Mesendoderm (in vitro differentiated cells): ENCODE results near the gene FAM120A.

Experiments used
- DNase-seq: peaks from one replicate; pipeline ENCODE4 v3.0.0; 2013
- H2AK5ac ChIP-seq: 2 replicates; pipeline ENCODE4 v1.6.1; 2013; ENCODE audit warnings: low read length, inconsistent platforms
- H2BK120ac ChIP-seq: 2 replicates; pipeline ENCODE4 v1.6.1; 2013; ENCODE audit warnings: low read depth, mild to moderate bottlenecking, low read length, moderate library complexity, mixed read lengths
- H2BK15ac ChIP-seq: replicated peaks from 2 replicates; pipeline ENCODE4 v1.6.1; 2013; ENCODE audit warnings: low read depth, mild to moderate bottlenecking, moderate library complexity
- H2BK5ac ChIP-seq: 2 replicates; pipeline ENCODE4 v1.6.1; 2013; ENCODE audit warnings: low read length, inconsistent platforms
- H3K18ac ChIP-seq: 2 replicates; pipeline ENCODE4 v1.6.1; 2013; ENCODE audit warnings: mild to moderate bottlenecking, low read length, mixed read lengths
- H3K23ac ChIP-seq: one replicate; pipeline ENCODE4 v1.6.1; 2013; ENCODE audit warnings: low read length
- H3K27ac ChIP-seq: 2 replicates; pipeline ENCODE4 v1.5.1; 2013; ENCODE audit warnings: low read depth, mild to moderate bottlenecking, inconsistent platforms, low read length, moderate library complexity
- H3K27me3 ChIP-seq: 2 replicates; pipeline ENCODE4 v1.6.1; 2013; ENCODE audit warnings: low read length, control low read depth, mild to moderate bottlenecking, inconsistent platforms; ENCODE audit not compliant: insufficient read depth, poor library complexity
- H3K36me3 ChIP-seq: 2 replicates; pipeline ENCODE4 v1.6.1; 2013; ENCODE audit warnings: low read length, inconsistent platforms; ENCODE audit not compliant: control insufficient read depth, insufficient read depth
- H3K4ac ChIP-seq: one replicate; pipeline ENCODE4 v1.6.1; 2013; ENCODE audit warnings: low read depth, mild to moderate bottlenecking, low read length, moderate library complexity
- H3K4me1 ChIP-seq: 2 replicates; pipeline ENCODE4 v1.6.1; 2013; ENCODE audit warnings: low read depth, low read length, inconsistent platforms; ENCODE audit not compliant: control insufficient read depth
- H3K4me2 ChIP-seq: 2 replicates; pipeline ENCODE4 v1.6.1; 2013; ENCODE audit warnings: low read length
- H3K4me3 ChIP-seq: 2 replicates; pipeline ENCODE4 v1.5.1; 2013; ENCODE audit warnings: mild to moderate bottlenecking, low read length
- H3K56ac ChIP-seq: one replicate; pipeline ENCODE4 v1.6.1; 2013; ENCODE audit warnings: low read length
- H3K79me1 ChIP-seq: 2 replicates; pipeline ENCODE4 v1.6.1; 2013; ENCODE audit warnings: low read length, inconsistent platforms
- H3K79me2 ChIP-seq: 2 replicates; pipeline ENCODE4 v1.6.1; 2013; ENCODE audit warnings: mild to moderate bottlenecking, low read length; ENCODE audit not compliant: control insufficient read depth, insufficient read depth
- H3K9ac ChIP-seq: 2 replicates; pipeline ENCODE4 v1.6.1; 2013; ENCODE audit warnings: low read length, inconsistent platforms
- H4K5ac ChIP-seq: one replicate; pipeline ENCODE4 v1.6.1; 2013; ENCODE audit warnings: low read length
- H4K8ac ChIP-seq: one replicate; pipeline ENCODE4 v1.6.1; 2013; ENCODE audit warnings: low read depth, mild to moderate bottlenecking, control low read depth, low read length, moderate library complexity
- WGBS: extraction: QIAGEN DNeasy Blood & Tissue Kit; methylation state at CpG from one replicate; pipeline ENCODE4 v1.1.7; 2013; ENCODE audit warnings: low lambda C conversion rate, missing lambda C conversion rate; ENCODE audit not compliant: insufficient coverage; ENCODE audit errors: extremely low coverage; 5-methylcytosine and 5-hydroxymethylcytosine counted together

The FAM120A gene

GRCh38 chr9:93468763-93469456, 17.4 kb downstream of the FAM120A start:
- Histone ChIP-seq H2BK120ac (no peak overlapping the region), H2AK5ac (no peak overlapping the region), H2BK5ac (no peak overlapping the region), H2BK15ac (no peak overlapping the region), H3K79me2 (peaks cover 65% of the 10 kb centered on the region), H3K4ac (no peak overlapping the region), H3K23ac (no peak overlapping the region), H4K8ac (no peak overlapping the region), H3K36me3 (no peaks in the 10 kb centered on the region), H3K79me1 (peaks cover 14% of the 10 kb centered on the region), H3K4me1 (peaks cover 19% of the 10 kb centered on the region), H3K27ac (no peak overlapping the region), H3K4me3 (no peak overlapping the region), H3K4me2 (no peak overlapping the region), H3K27me3 (no peaks in the 10 kb centered on the region), H3K9ac (peak overlapping the region; percentile 24), H3K56ac (peak overlapping the region; percentile 39), H3K18ac (no peak overlapping the region), H4K5ac (no peak overlapping the region)
- WGBS, result no CpG with 5 or more reads among the region's 5 CpGs
- peak; percentile 57 for DNase-seq

GRCh38 chr9:93470391-93470790, 18.9 kb downstream of the FAM120A start:
- H4K8ac ChIP-seq, result no peak overlapping the region
- no peak overlapping the region for H2AK5ac ChIP-seq
- peaks cover 59% of the 10 kb centered on the region for H3K79me2 ChIP-seq
- H2BK15ac ChIP-seq, result no peak overlapping the region
- no peak overlapping the region for H3K4ac ChIP-seq
- peaks cover 12% of the 10 kb centered on the region for H3K79me1 ChIP-seq
- H3K27ac ChIP-seq, result no peak overlapping the region
- no peak overlapping the region for H3K4me3 ChIP-seq
- H3K4me2 ChIP-seq, result no peak overlapping the region
- no peak overlapping the region for H2BK5ac ChIP-seq
- no peaks in the 10 kb centered on the region for H3K36me3 ChIP-seq
- no peak overlapping the region for H3K9ac ChIP-seq
- no peak overlapping the region for H3K56ac ChIP-seq
- H4K5ac ChIP-seq, result no peak overlapping the region
- no peak for DNase-seq
- H3K4me1 ChIP-seq, result peaks cover 14% of the 10 kb centered on the region
- H2BK120ac ChIP-seq, result no peak overlapping the region
- H3K27me3 ChIP-seq, result no peaks in the 10 kb centered on the region
- no peak overlapping the region for H3K18ac ChIP-seq
- WGBS, result no CpG with 5 or more reads among the region's 5 CpGs
- no peak overlapping the region for H3K23ac ChIP-seq

- H4K5ac ChIP-seq, result no peak overlapping the region
- no peak overlapping the region for H3K56ac ChIP-seq
Observed at GRCh38 chr9:93471124-93471523, 19.6 kb downstream of the FAM120A start.

GRCh38 chr9:93473411-93473810, 21.9 kb downstream of the FAM120A start:
- Histone ChIP-seq H3K56ac (no peak overlapping the region), H3K4me1 (peaks cover 6% of the 10 kb centered on the region), H3K27ac (no peak overlapping the region), H3K4me3 (no peak overlapping the region), H3K18ac (no peak overlapping the region), H3K79me2 (peaks cover 33% of the 10 kb centered on the region), H2BK15ac (no peak overlapping the region), H3K79me1 (peaks cover 2% of the 10 kb centered on the region), H3K27me3 (no peaks in the 10 kb centered on the region), H4K8ac (no peak overlapping the region), H2AK5ac (no peak overlapping the region), H2BK120ac (no peak overlapping the region), H3K4ac (no peak overlapping the region), H4K5ac (no peak overlapping the region), H2BK5ac (no peak overlapping the region), H3K4me2 (no peak overlapping the region), H3K9ac (no peak overlapping the region), H3K23ac (no peak overlapping the region), H3K36me3 (no peaks in the 10 kb centered on the region)
- no CpG with 5 or more reads among the region's 5 CpGs for WGBS
- DNase-seq, result no peak

More at GRCh38 chr9:93471124-93471523, 19.6 kb downstream of the FAM120A start:
- Histone ChIP-seq H3K4ac (no peak overlapping the region), H2BK5ac (no peak overlapping the region), H2BK15ac (no peak overlapping the region), H3K23ac (no peak overlapping the region), H4K8ac (no peak overlapping the region), H2AK5ac (no peak overlapping the region), H3K79me2 (peaks cover 52% of the 10 kb centered on the region), H3K79me1 (peaks cover 12% of the 10 kb centered on the region), H3K27me3 (no peaks in the 10 kb centered on the region), H3K4me3 (no peak overlapping the region), H3K4me2 (no peak overlapping the region), H3K18ac (no peak overlapping the region), H3K4me1 (peaks cover 14% of the 10 kb centered on the region), H3K27ac (no peak overlapping the region), H3K9ac (no peak overlapping the region), H2BK120ac (no peak overlapping the region), H3K36me3 (no peaks in the 10 kb centered on the region)
- no peak for DNase-seq
- WGBS, result no CpG with 5 or more reads among the region's 6 CpGs

GRCh38 chr9:93475108-93475507, 23.6 kb downstream of the FAM120A start:
- no peaks in the 10 kb centered on the region for H3K36me3 ChIP-seq
- H4K8ac ChIP-seq, result no peak overlapping the region
- no peak overlapping the region for H3K4ac ChIP-seq
- DNase-seq, result no peak
- H3K56ac ChIP-seq, result no peak overlapping the region
- no peak overlapping the region for H2BK15ac ChIP-seq
- no peak overlapping the region for H3K4me2 ChIP-seq
- H3K9ac ChIP-seq, result no peak overlapping the region
- no peak overlapping the region for H3K4me3 ChIP-seq
- H3K18ac ChIP-seq, result no peak overlapping the region
- no peak overlapping the region for H2BK120ac ChIP-seq
- no peaks in the 10 kb centered on the region for H3K27me3 ChIP-seq
- H3K4me1 ChIP-seq, result no peaks in the 10 kb centered on the region
- H2AK5ac ChIP-seq, result no peak overlapping the region
- no CpG with 5 or more reads among the region's 3 CpGs for WGBS
- no peak overlapping the region for H3K23ac ChIP-seq
- H3K27ac ChIP-seq, result no peak overlapping the region
- no peak overlapping the region for H2BK5ac ChIP-seq
- no peak overlapping the region for H4K5ac ChIP-seq
- peaks cover 2% of the 10 kb centered on the region for H3K79me1 ChIP-seq
- peaks cover 23% of the 10 kb centered on the region for H3K79me2 ChIP-seq

GRCh38 chr9:93475856-93476255, 24.4 kb downstream of the FAM120A start:
- Histone ChIP-seq H4K8ac (no peak overlapping the region), H3K36me3 (no peaks in the 10 kb centered on the region), H3K27ac (no peak overlapping the region), H3K23ac (no peak overlapping the region), H3K18ac (no peak overlapping the region), H3K4me2 (no peak overlapping the region), H2BK120ac (no peak overlapping the region), H3K79me2 (peaks cover 22% of the 10 kb centered on the region), H3K56ac (no peak overlapping the region), H3K4ac (no peak overlapping the region), H3K9ac (no peak overlapping the region), H3K4me3 (no peak overlapping the region), H4K5ac (no peak overlapping the region), H2AK5ac (no peak overlapping the region), H3K27me3 (no peaks in the 10 kb centered on the region), H3K79me1 (peaks cover 3% of the 10 kb centered on the region), H2BK5ac (no peak overlapping the region), H2BK15ac (no peak overlapping the region), H3K4me1 (no peaks in the 10 kb centered on the region)
- WGBS, result no CpG with 5 or more reads among the region's 3 CpGs
- no peak for DNase-seq
